Germinal center (tissue), 1 donor: ENCODE measurements around the gene ATF7.
"Not testable (repeated sequence)": the region's sequence is repeated elsewhere in the genome, so short reads cannot be mapped to it uniquely, and the experiment has no call there.

Source experiments
- DNase-seq: peaks from one replicate; pipeline ENCODE4 v3.0.0; 2012; ENCODE audit warnings: mixed read lengths, low spot score

ATF7 gene

GRCh38 chr12:53625946-53626701, at the start of gene ATF7:
Gene ATF7, minus strand, starts transcription at chr12:53626382. Its CDS starts 25,382 bp downstream, at chr12:53601000.
- DNase-seq, result peak; percentile 99

- no peak for DNase-seq
Measured at GRCh38 chr12:53674977-53675700, 49.0 kb upstream of the ATF7 start.

- DNase-seq, result no peak
Measured at GRCh38 chr12:53670971-53671370, 44.8 kb upstream of the ATF7 start.

- no peak for DNase-seq
Measured at GRCh38 chr12:53670308-53670707, 44.1 kb upstream of the ATF7 start.

GRCh38 chr12:53667080-53667479, 40.9 kb upstream of the ATF7 start:
- DNase-seq, result no peak

- DNase-seq, result no peak
Measured at GRCh38 chr12:53664936-53665335, 38.8 kb upstream of the ATF7 start.

- DNase-seq, result no peak
Measured at GRCh38 chr12:53664191-53664590, 38.0 kb upstream of the ATF7 start.

- no peak for DNase-seq
Measured at GRCh38 chr12:53660041-53660440, 33.9 kb upstream of the ATF7 start.

GRCh38 chr12:53659571-53659981, 33.4 kb upstream of the ATF7 start:
- no peak for DNase-seq

GRCh38 chr12:53659011-53659551, 32.9 kb upstream of the ATF7 start:
- no peak for DNase-seq

- no peak for DNase-seq
Measured at GRCh38 chr12:53657041-53657440, 30.9 kb upstream of the ATF7 start.

GRCh38 chr12:53653595-53653994, 27.4 kb upstream of the ATF7 start:
- DNase-seq, result no peak

- DNase-seq, result no peak
Measured at GRCh38 chr12:53652366-53652765, 26.2 kb upstream of the ATF7 start.

GRCh38 chr12:53651737-53652136, 25.6 kb upstream of the ATF7 start:
- no peak for DNase-seq

- not testable (repeated sequence) for DNase-seq
Measured at GRCh38 chr12:53646300-53646699, 20.1 kb upstream of the ATF7 start.

GRCh38 chr12:53645165-53645564, 19.0 kb upstream of the ATF7 start:
- DNase-seq, result no peak

- no peak for DNase-seq
Measured at GRCh38 chr12:53644133-53644532, 18.0 kb upstream of the ATF7 start.

GRCh38 chr12:53643232-53643979, 17.2 kb upstream of the ATF7 start:
- DNase-seq, result no peak

GRCh38 chr12:53638057-53638456, 11.9 kb upstream of the ATF7 start:
- no peak for DNase-seq

GRCh38 chr12:53636641-53637040, 10.5 kb upstream of the ATF7 start:
- no peak for DNase-seq

GRCh38 chr12:53635708-53636107, 9.5 kb upstream of the ATF7 start:
- not testable (repeated sequence) for DNase-seq

GRCh38 chr12:53631721-53632120, 5.5 kb upstream of the ATF7 start:
- DNase-seq, result no peak
